ENCODE measurements around the gene DAB2IP.

DNA sequence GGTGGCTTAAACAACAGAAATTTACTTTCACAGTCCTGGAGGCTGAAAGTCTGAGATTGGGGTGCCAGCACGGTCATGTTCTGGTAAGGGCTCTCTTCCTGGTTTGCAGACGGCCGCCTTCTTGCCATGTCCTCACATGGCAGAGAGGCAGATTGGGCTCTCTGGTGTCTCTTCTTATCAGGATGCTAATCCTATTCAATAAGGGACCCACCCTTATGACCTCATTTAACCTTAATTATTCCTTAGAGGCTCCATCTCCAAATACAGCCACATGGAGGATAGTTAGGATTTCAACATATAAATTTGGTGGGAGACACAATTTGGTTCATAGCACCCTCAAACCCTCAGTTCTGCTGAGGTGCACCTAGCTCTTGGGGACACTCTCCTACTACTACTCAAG is 180.4 kb downstream of the DAB2IP start:
- TF ChIP-seq CTCF (IDR thresholded peaks at IDR 0.05) (no peak), POLR2A (IDR thresholded peaks at IDR 0.05) (no peak)

All from tibial nerve (tissue), 3 donors.